ENCODE data around the gene SMIM1. TPM values are rescaled to one million over a fixed set of nuclear protein-coding genes. Genes with fewer than 3 reads are reported as not detected.
"Not testable (repeated sequence)": the region's sequence is repeated elsewhere in the genome, so short reads cannot be mapped to it uniquely, and the experiment has no call there.

SMIM1 gene
- total RNA-seq, 1 experiment from 2014 or later = 2.7 TPM

DNA sequence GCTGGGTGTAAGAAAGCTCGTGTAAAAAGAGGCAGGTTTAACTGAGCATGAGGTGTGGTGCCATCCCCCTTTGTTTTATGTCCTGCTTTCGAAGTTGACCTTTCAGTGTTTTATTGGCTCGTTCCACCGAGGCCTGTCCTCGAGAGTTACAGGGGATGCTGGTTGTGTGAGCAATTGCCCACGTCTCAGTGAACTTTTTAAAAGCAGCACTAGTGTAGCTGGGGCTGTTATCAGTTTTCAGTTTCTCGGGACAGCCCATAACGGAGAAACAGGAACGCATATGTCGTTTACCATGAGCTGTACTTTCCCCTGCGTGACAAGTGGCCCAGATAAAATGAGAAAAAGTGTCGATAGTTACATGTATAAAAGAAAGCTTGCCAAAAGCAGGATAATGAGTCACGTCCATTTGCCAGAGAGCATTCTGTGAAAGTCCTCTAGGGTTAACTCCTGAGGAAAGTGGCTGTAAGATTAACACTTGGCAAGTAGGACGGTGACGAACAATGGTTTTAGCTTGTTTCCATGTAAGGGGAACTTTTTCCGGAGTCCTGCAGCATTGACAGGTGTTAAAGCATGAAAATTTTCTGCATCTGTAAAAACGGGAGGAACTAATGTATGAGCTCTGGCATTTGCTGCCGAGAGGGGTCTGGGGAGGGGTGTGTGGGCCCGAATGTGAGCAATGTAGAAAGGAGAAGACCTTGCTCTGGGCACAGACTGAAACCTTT, 31.5 kb downstream of the SMIM1 start:
- TF ChIP-seq, protein P1, sequence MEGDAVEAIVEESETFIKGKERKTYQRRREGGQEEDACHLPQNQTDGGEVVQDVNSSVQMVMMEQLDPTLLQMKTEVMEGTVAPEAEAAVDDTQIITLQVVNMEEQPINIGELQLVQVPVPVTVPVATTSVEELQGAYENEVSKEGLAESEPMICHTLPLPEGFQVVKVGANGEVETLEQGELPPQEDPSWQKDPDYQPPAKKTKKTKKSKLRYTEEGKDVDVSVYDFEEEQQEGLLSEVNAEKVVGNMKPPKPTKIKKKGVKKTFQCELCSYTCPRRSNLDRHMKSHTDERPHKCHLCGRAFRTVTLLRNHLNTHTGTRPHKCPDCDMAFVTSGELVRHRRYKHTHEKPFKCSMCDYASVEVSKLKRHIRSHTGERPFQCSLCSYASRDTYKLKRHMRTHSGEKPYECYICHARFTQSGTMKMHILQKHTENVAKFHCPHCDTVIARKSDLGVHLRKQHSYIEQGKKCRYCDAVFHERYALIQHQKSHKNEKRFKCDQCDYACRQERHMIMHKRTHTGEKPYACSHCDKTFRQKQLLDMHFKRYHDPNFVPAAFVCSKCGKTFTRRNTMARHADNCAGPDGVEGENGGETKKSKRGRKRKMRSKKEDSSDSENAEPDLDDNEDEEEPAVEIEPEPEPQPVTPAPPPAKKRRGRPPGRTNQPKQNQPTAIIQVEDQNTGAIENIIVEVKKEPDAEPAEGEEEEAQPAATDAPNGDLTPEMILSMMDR (IDR thresholded peaks at IDR 0.05; ENCODE audit: unreplicated experiment) = no peak
- Mint-ChIP-seq H3K4me3 (ENCODE audit: low read depth, unreplicated experiment) (peak overlapping the region; percentile 41), H3K27me3 (ENCODE audit: unreplicated experiment) (peaks cover 49% of the 10 kb centered on the region), H3K9me3 (ENCODE audit: low read depth, unreplicated experiment) (peaks cover 5% of the 10 kb centered on the region), H3K36me3 (ENCODE audit: insufficient read depth, unreplicated experiment) (no peaks in the 10 kb centered on the region), H3K27ac (ENCODE audit: unreplicated experiment) (no peak overlapping the region), H3K4me1 (ENCODE audit: low read depth, unreplicated experiment) (peaks cover 18% of the 10 kb centered on the region)
- no peak for DNase-seq
- BruUV-seq (replicated peaks) = no TSS peak
- CTCF ChIA-PET = no interaction called here
- intact Hi-C loops (cut with micrococcal nuclease; ENCODE audit: unreplicated experiment) = no loop called here

DNA sequence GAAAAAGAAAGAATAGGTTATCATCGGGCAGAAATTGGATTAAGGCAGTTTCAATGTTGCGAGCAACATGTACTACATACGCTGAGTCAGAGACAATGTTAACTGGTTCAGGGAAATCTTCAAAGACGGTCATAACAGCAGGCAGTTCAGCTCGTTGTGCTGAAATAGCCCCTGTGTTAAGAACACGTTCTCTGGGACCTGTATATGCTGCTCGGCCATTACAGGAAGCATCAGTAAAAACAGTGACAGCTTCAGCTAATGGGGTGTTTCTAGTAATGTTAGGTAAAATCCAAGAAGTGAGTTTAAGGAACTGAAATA, 32.0 kb downstream of the SMIM1 start:
- BruUV-seq (replicated peaks); intact Hi-C loops (cut with micrococcal nuclease; ENCODE audit: unreplicated experiment): not testable (repeated sequence)
- peak overlapping the region; percentile 41 for H3K4me3 Mint-ChIP-seq (ENCODE audit: low read depth, unreplicated experiment)

DNA sequence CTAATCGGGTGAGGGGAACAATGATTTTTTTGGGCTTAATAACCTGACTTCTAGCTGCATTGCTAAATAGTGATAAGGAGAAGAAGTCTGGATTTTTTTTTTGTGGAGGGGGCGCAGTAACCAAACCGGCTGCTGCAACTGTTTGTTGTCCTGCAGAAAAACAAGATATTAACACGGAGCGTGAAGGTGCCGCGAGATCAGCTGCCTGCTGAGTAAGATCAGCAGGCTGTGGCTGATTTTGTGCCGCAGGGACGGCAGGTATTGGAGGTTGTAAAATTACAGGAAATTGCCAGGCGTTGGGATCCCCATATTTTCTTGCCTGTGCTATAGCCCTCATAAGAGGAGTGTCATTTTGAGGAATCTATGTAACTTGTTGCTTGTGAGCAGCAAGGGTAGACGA, 32.5 kb downstream of the SMIM1 start:
- intact Hi-C loops (cut with micrococcal nuclease; ENCODE audit: unreplicated experiment) = no loop called here
- peaks cover 49% of the 10 kb centered on the region for H3K27me3 Mint-ChIP-seq (ENCODE audit: unreplicated experiment)
- TF ChIP-seq, protein P1 (IDR thresholded peaks at IDR 0.05; ENCODE audit: unreplicated experiment) = no peak
- H3K4me1 Mint-ChIP-seq (ENCODE audit: low read depth, unreplicated experiment) = peaks cover 21% of the 10 kb centered on the region
- BruUV-seq (replicated peaks) = no TSS peak
- H3K27ac Mint-ChIP-seq (ENCODE audit: unreplicated experiment) = no peak overlapping the region
- CTCF ChIA-PET = no interaction called here
- H3K9me3 Mint-ChIP-seq (ENCODE audit: low read depth, unreplicated experiment) = peaks cover 5% of the 10 kb centered on the region
- no peak overlapping the region for H3K4me3 Mint-ChIP-seq (ENCODE audit: low read depth, unreplicated experiment)
- H3K36me3 Mint-ChIP-seq (ENCODE audit: insufficient read depth, unreplicated experiment) = no peaks in the 10 kb centered on the region
- no peak for DNase-seq

More for the DNA sequence above, 32.0 kb downstream of the SMIM1 start:
- H3K27ac Mint-ChIP-seq (ENCODE audit: unreplicated experiment); CTCF ChIA-PET; DNase-seq; H3K36me3 Mint-ChIP-seq (ENCODE audit: insufficient read depth, unreplicated experiment); H3K9me3 Mint-ChIP-seq (ENCODE audit: low read depth, unreplicated experiment): not testable (repeated sequence)
- peaks cover 18% of the 10 kb centered on the region for H3K4me1 Mint-ChIP-seq (ENCODE audit: low read depth, unreplicated experiment)
- H3K27me3 Mint-ChIP-seq (ENCODE audit: unreplicated experiment) = peaks cover 49% of the 10 kb centered on the region

DNA sequence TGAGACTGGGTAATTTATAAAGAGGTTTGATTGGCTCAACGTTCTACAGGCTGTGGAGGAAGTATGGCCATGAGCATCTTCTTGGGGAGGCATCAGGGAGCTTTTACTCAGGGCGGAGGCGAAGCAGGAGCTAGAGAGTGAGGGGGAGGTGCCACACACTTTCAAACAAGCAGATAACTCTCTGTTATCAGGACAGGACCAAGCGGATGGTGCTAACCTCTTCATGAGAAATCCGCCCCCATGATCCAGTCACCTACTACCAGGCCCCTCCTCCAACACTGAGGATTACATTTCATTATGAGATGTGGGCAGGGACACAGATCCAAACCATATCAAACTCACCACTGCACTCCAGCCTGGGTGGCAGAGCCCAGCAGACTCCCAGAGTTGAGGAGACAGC, 35.2 kb downstream of the SMIM1 start:
- no TSS peak for BruUV-seq (replicated peaks)
- intact Hi-C loops (cut with micrococcal nuclease; ENCODE audit: unreplicated experiment) = no loop called here
- no peak overlapping the region for H3K4me3 Mint-ChIP-seq (ENCODE audit: low read depth, unreplicated experiment)

DNA sequence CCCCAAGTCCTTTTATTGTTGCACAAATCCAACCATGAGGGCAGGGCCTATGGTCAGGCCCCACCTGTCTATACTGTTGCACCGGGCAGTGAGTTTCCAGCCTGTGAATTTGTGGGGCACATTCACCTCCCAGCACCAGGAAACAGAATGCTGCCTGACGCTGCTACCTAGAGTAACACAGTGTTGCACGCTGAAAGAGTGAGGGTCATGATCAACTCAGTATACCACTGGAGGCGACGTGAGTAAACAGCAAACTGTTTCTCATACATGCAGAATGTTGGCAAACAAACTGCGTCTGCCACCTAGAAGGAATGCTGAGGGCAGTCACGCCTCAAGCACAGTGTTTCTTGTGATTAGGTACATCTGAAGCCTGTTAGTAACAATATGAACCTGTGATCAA, 37.1 kb downstream of the SMIM1 start:
- Mint-ChIP-seq H3K4me3 (ENCODE audit: low read depth, unreplicated experiment) (no peak overlapping the region), H3K27me3 (ENCODE audit: unreplicated experiment) (peaks cover 8% of the 10 kb centered on the region), H3K9me3 (ENCODE audit: low read depth, unreplicated experiment) (peaks cover 5% of the 10 kb centered on the region), H3K27ac (ENCODE audit: unreplicated experiment) (no peak overlapping the region), H3K36me3 (ENCODE audit: insufficient read depth, unreplicated experiment) (no peaks in the 10 kb centered on the region), H3K4me1 (ENCODE audit: low read depth, unreplicated experiment) (peaks cover 9% of the 10 kb centered on the region)
- intact Hi-C loops (cut with micrococcal nuclease; ENCODE audit: unreplicated experiment) = no loop called here
- DNase-seq = no peak
- CTCF ChIA-PET = interaction anchor here (0.6 to 0.8 kb wide), 2 partner anchors 8 to 92 kb away, joined by 3 read pairs; no protein-coding TSS in a partner anchor
- TF ChIP-seq, protein P1 (IDR thresholded peaks at IDR 0.05; ENCODE audit: unreplicated experiment) = no peak
- no TSS peak for BruUV-seq (replicated peaks)

More for the DNA sequence above, 35.2 kb downstream of the SMIM1 start:
- TF ChIP-seq, protein P1 (IDR thresholded peaks at IDR 0.05; ENCODE audit: unreplicated experiment) = no peak
- no peaks in the 10 kb centered on the region for H3K36me3 Mint-ChIP-seq (ENCODE audit: insufficient read depth, unreplicated experiment)
- peaks cover 5% of the 10 kb centered on the region for H3K9me3 Mint-ChIP-seq (ENCODE audit: low read depth, unreplicated experiment)
- H3K27ac Mint-ChIP-seq (ENCODE audit: unreplicated experiment) = no peak overlapping the region
- no peak for DNase-seq
- peaks cover 27% of the 10 kb centered on the region for H3K27me3 Mint-ChIP-seq (ENCODE audit: unreplicated experiment)
- peaks cover 18% of the 10 kb centered on the region for H3K4me1 Mint-ChIP-seq (ENCODE audit: low read depth, unreplicated experiment)
- CTCF ChIA-PET = no interaction called here

GRCh38 chr1:3810149-3810761, 37.7 kb downstream of the SMIM1 start:
- intact Hi-C loops (cut with micrococcal nuclease; ENCODE audit: unreplicated experiment) = not testable (repeated sequence)

More at GRCh38 chr1:3810149-3810761, 37.7 kb downstream of the SMIM1 start:
- not testable (repeated sequence) for H3K27ac Mint-ChIP-seq (ENCODE audit: unreplicated experiment); H3K4me1 Mint-ChIP-seq (ENCODE audit: low read depth, unreplicated experiment); DNase-seq; H3K36me3 Mint-ChIP-seq (ENCODE audit: insufficient read depth, unreplicated experiment); H3K4me3 Mint-ChIP-seq (ENCODE audit: low read depth, unreplicated experiment); BruUV-seq (replicated peaks); H3K27me3 Mint-ChIP-seq (ENCODE audit: unreplicated experiment); H3K9me3 Mint-ChIP-seq (ENCODE audit: low read depth, unreplicated experiment)
- CTCF ChIA-PET = interaction anchor here (0.6 to 0.8 kb wide), 2 partner anchors 9 to 92 kb away, joined by 3 read pairs; no protein-coding TSS in a partner anchor
